ENCODE results near the gene SLX4IP. TPM values are rescaled to one million over a fixed set of nuclear protein-coding genes. Genes with fewer than 3 reads are reported as not detected.

SLX4IP gene
- polyA plus RNA-seq, 2 donors = 1.2 to 4.4 TPM

DNA sequence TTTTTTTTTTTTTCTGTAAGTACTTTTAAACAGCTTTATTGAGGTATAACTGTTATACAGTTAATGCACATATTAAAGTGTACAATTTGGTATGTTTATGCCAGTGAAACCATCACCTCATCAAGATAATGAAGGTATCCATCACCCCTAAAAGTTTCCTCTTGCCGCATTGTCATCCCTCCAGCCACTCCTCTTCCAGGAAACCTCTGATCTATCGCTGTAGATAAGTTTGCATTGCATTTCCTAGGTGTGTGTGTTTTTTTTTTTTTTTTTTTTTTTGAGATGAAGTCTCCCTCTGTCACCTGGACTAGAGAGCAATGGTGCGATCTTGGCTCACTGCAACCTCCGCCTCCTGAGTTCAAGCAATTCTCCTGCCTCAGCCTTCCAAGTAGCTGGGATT lies 3.1 kb downstream of the SLX4IP start:
- WGBS, 2 donors = 77 to 92% methylated on average over 4 of the region's 4 CpGs

DNA sequence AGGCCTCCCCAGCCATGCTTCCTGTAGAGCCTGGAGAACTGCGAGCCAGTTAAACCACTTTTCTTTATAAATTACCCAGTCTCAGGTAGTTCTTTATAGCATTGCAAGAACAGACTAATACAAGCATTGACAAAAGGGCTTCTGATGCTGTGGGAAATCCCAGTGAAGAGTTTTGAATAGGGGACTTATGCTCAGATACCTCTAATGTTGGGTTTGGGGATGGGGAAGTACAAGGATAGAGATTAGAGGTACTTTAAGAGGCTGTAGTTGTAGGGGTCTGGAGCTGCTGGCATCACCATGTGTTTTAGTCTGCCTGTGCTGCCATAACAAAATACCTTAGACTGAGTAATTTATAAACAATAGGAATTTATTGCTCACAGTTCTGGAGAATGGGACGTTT lies 8.8 kb downstream of the SLX4IP start:
- Histone ChIP-seq H3K27ac (ENCODE audit: low read depth in 2 of 2, low read length in 1 of 2) (no peak overlapping the region), H3K27me3 (ENCODE audit: control insufficient read depth in 1 of 2, insufficient read depth in 2 of 2, low read length in 2 of 2) (no peaks in the 10 kb centered on the region), H3K4me1 (ENCODE audit: control insufficient read depth in 2 of 2, insufficient read depth in 2 of 2, low read length in 1 of 2) (peaks cover 0 to 2% of the 10 kb centered on the region in 2 donors), H3K4me3 (ENCODE audit: low read depth in 1 of 2, low read length in 2 of 2) (no peak overlapping the region), H3K9me3 (ENCODE audit: control insufficient read depth in 2 of 2, insufficient read depth in 1 of 2, low read depth in 1 of 2, low read length in 1 of 2) (no peaks in the 10 kb centered on the region), H3K36me3 (ENCODE audit: control insufficient read depth in 2 of 2, insufficient read depth in 2 of 2, low read length in 1 of 2) (no peaks in the 10 kb centered on the region)
- 78 to 80% methylated on average over 2 of the region's 2 CpGs for WGBS, 2 donors

More for the DNA sequence above, 3.1 kb downstream of the SLX4IP start:
- H3K4me3 ChIP-seq (ENCODE audit: low read depth in 1 of 2, low read length in 2 of 2) = no peak overlapping the region
- no peaks in the 10 kb centered on the region for H3K27me3 ChIP-seq (ENCODE audit: control insufficient read depth in 1 of 2, insufficient read depth in 2 of 2, low read length in 2 of 2)
- H3K36me3 ChIP-seq (ENCODE audit: control insufficient read depth in 2 of 2, insufficient read depth in 2 of 2, low read length in 1 of 2) = no peaks in the 10 kb centered on the region
- H3K27ac ChIP-seq (ENCODE audit: low read depth in 2 of 2, low read length in 1 of 2) = no peak overlapping the region
- H3K9me3 ChIP-seq (ENCODE audit: control insufficient read depth in 2 of 2, insufficient read depth in 1 of 2, low read depth in 1 of 2, low read length in 1 of 2) = no peaks in the 10 kb centered on the region
- no peaks in the 10 kb centered on the region for H3K4me1 ChIP-seq (ENCODE audit: control insufficient read depth in 2 of 2, insufficient read depth in 2 of 2, low read length in 1 of 2)

DNA sequence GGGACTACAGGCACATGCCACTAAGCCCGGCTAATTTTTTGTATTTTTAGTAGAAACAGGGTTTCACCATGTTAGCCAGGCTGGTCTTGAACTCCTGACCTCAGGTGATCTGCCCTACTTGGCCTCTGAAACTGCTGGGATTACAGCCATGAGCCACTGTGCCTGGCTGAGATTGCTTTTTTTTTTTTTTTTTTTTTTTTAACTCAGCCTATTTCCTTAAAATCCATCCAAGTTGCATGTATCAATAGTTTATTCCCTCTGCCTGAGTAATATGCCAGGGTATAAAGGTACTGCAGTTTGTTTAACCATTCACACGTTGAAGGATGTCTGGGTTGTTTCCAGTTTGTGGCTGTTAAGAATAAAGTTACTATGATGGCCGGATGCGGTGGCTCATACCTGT lies 10.7 kb downstream of the SLX4IP start:
- Histone ChIP-seq H3K4me1 (ENCODE audit: control insufficient read depth in 2 of 2, insufficient read depth in 2 of 2, low read length in 1 of 2) (peaks cover 0 to 2% of the 10 kb centered on the region in 2 donors), H3K4me3 (ENCODE audit: low read depth in 1 of 2, low read length in 2 of 2) (no peak overlapping the region), H3K27ac (ENCODE audit: low read depth in 2 of 2, low read length in 1 of 2) (no peak overlapping the region), H3K9me3 (ENCODE audit: control insufficient read depth in 2 of 2, insufficient read depth in 1 of 2, low read depth in 1 of 2, low read length in 1 of 2) (no peaks in the 10 kb centered on the region), H3K36me3 (ENCODE audit: control insufficient read depth in 2 of 2, insufficient read depth in 2 of 2, low read length in 1 of 2) (no peaks in the 10 kb centered on the region), H3K27me3 (ENCODE audit: control insufficient read depth in 1 of 2, insufficient read depth in 2 of 2, low read length in 2 of 2) (no peaks in the 10 kb centered on the region)
- WGBS, 2 donors = 85 to 87% methylated on average over 4 of the region's 4 CpGs

DNA sequence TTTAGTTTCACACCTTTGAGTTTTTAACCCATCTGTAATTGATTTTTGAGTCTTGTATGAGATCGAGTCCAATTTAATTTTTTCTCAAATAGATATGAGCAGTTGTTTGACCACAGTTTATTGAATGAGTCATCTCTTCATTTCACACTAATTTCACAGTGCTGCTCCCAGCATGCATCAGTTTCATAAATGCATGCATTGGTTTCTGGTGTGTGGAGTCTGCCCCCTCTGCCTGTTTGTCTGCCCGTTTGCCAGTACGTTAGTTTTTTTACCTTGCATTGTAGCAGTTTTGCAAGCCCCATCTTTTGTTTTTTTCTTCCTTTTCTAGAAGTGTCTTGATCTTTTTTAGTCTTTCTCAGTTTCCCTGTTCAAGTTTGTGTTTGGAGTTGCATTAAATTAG lies 11.9 kb downstream of the SLX4IP start:
- Histone ChIP-seq H3K27ac (ENCODE audit: low read depth in 2 of 2, low read length in 1 of 2) (no peak overlapping the region), H3K9me3 (ENCODE audit: control insufficient read depth in 2 of 2, insufficient read depth in 1 of 2, low read depth in 1 of 2, low read length in 1 of 2) (no peaks in the 10 kb centered on the region), H3K27me3 (ENCODE audit: control insufficient read depth in 1 of 2, insufficient read depth in 2 of 2, low read length in 2 of 2) (no peaks in the 10 kb centered on the region), H3K4me3 (ENCODE audit: low read depth in 1 of 2, low read length in 2 of 2) (no peak overlapping the region), H3K36me3 (ENCODE audit: control insufficient read depth in 2 of 2, insufficient read depth in 2 of 2, low read length in 1 of 2) (no peaks in the 10 kb centered on the region), H3K4me1 (ENCODE audit: control insufficient read depth in 2 of 2, insufficient read depth in 2 of 2, low read length in 1 of 2) (peaks cover 0 to 2% of the 10 kb centered on the region in 2 donors)
- WGBS, 2 donors = 9 to 12% methylated on average over 3 of the region's 3 CpGs

DNA sequence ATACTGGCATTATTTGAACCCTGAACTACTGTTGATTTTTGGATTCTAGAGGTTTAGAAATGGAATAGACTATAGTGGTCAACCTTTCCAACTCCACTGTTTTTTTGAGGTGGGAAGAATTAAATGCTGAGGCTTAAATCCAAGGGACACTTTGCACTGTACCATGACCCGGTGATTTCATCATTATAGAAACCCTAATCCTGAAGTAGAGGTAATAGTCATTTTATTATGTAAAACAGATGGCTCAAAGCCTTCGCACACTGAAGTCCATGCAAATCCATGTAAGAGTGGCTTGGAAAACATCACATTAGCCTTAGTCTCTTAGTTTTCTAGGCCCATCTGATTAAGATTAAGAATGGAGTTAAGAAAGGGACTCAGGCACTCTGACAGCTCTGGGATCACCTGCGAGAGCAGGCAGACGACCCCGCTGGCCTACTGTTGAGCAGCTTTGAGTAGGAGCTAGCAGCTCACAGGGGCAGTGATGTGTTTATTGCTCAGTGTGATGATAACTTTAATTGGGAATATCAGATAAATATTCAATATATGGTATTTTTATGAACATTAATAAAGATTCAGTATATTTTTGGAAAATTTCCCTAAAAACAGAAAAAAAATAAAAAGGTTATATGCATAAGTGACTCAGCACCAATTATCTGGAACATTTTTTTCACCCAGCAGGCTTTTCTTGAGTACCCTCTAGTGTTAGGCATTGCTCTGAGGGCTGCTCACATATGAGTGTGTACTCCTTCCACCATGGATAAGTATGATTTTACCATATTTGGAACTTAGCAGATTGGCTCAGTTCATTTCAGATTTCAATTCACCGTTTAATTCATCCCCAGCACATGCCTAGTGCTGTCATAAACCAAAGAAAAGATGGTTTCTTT lies 13.4 kb downstream of the SLX4IP start:
- no peak overlapping the region for H3K4me3 ChIP-seq (ENCODE audit: low read depth in 1 of 2, low read length in 2 of 2)
- H3K27me3 ChIP-seq (ENCODE audit: control insufficient read depth in 1 of 2, insufficient read depth in 2 of 2, low read length in 2 of 2) = no peaks in the 10 kb centered on the region
- no peaks in the 10 kb centered on the region for H3K4me1 ChIP-seq (ENCODE audit: control insufficient read depth in 2 of 2, insufficient read depth in 2 of 2, low read length in 1 of 2)
- no peak overlapping the region for H3K27ac ChIP-seq (ENCODE audit: low read depth in 2 of 2, low read length in 1 of 2)
- H3K36me3 ChIP-seq (ENCODE audit: control insufficient read depth in 2 of 2, insufficient read depth in 2 of 2, low read length in 1 of 2) = no peaks in the 10 kb centered on the region
- WGBS, 2 donors = 91 to 94% methylated on average over 6 of the region's 6 CpGs
- no peaks in the 10 kb centered on the region for H3K9me3 ChIP-seq (ENCODE audit: control insufficient read depth in 2 of 2, insufficient read depth in 1 of 2, low read depth in 1 of 2, low read length in 1 of 2)

DNA sequence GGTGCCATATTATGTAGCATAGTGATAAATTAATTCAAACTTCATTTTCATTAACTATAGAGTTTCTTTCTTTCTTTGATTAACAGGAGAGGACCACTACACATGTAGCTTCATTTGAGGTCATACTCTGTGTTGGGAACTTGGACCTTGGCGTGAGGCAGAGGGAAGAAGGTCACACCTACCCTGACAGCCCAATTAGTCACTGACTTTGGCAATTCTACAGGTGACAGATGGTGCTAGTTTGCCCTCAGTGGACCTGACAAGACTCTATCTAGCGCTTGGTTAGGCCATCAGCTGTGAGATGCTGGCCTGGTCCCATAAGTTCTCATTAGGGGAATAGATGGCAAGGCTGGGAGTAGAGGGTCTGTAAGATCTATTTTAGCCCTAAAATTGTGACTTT lies 14.2 kb downstream of the SLX4IP start:
- H3K27ac ChIP-seq (ENCODE audit: low read depth in 2 of 2, low read length in 1 of 2) = no peak overlapping the region
- H3K36me3 ChIP-seq (ENCODE audit: control insufficient read depth in 2 of 2, insufficient read depth in 2 of 2, low read length in 1 of 2) = no peaks in the 10 kb centered on the region
- H3K4me3 ChIP-seq (ENCODE audit: low read depth in 1 of 2, low read length in 2 of 2) = no peak overlapping the region
- 76 to 78% methylated on average over 2 of the region's 2 CpGs for WGBS, 2 donors
- no peaks in the 10 kb centered on the region for H3K4me1 ChIP-seq (ENCODE audit: control insufficient read depth in 2 of 2, insufficient read depth in 2 of 2, low read length in 1 of 2)
- no peaks in the 10 kb centered on the region for H3K27me3 ChIP-seq (ENCODE audit: control insufficient read depth in 1 of 2, insufficient read depth in 2 of 2, low read length in 2 of 2)
- H3K9me3 ChIP-seq (ENCODE audit: control insufficient read depth in 2 of 2, insufficient read depth in 1 of 2, low read depth in 1 of 2, low read length in 1 of 2) = no peaks in the 10 kb centered on the region

DNA sequence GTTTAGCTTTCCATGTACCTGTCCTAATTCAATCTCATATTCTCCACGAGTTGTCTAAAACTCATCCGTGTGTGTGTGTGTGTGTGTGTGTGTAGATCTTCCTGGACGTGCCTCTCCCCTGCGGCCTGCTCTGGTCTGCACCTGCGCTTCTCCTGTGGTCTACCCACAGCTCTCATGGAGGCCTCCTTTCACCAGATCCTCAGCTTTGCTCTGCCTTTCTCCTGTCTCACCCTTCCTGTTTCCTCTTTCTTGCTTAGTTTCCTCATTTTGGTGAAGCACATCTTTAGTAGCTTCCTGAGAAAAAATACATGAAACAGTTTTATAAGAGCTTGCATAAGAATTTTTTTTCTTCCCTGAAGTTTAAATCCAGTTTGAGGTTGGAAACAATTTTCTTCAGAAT lies 18.1 kb downstream of the SLX4IP start:
- Histone ChIP-seq H3K4me3 (ENCODE audit: low read depth in 1 of 2, low read length in 2 of 2) (no peak overlapping the region), H3K27ac (ENCODE audit: low read depth in 2 of 2, low read length in 1 of 2) (no peak overlapping the region), H3K27me3 (ENCODE audit: control insufficient read depth in 1 of 2, insufficient read depth in 2 of 2, low read length in 2 of 2) (no peaks in the 10 kb centered on the region), H3K36me3 (ENCODE audit: control insufficient read depth in 2 of 2, insufficient read depth in 2 of 2, low read length in 1 of 2) (no peaks in the 10 kb centered on the region), H3K4me1 (ENCODE audit: control insufficient read depth in 2 of 2, insufficient read depth in 2 of 2, low read length in 1 of 2) (no peaks in the 10 kb centered on the region), H3K9me3 (ENCODE audit: control insufficient read depth in 2 of 2, insufficient read depth in 1 of 2, low read depth in 1 of 2, low read length in 1 of 2) (no peaks in the 10 kb centered on the region)
- WGBS, 2 donors = 69 to 76% methylated on average over 5 of the region's 5 CpGs

DNA sequence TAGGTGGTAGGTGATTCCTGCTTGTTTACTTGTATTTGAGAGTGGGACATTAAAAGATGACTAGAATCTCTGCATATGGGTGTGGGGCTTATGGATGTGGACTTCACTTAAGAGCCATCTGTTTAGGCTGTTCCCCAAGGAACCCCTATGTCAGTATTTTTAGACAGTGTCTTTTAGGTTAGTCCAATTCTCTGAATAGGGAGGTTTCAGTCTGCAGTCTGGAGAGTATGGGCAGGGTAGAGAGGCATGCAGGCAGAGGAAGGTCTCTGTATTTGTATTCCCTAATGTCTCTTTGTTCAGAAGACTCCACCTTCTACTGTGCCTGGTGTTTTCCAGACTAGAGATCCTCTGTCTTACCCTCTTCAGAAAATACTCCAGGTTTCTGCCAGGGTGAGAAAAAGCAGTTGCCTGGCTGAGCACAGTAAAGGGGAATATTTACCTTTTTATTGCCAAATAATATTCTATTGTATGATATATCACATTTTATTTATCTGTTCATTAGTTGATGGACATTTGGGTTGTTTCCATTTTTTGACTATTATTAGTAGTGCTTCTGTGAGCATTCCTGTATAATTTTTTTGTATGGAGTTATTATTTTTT lies 19.1 kb downstream of the SLX4IP start:
- Histone ChIP-seq H3K4me1 (ENCODE audit: control insufficient read depth in 2 of 2, insufficient read depth in 2 of 2, low read length in 1 of 2) (no peaks in the 10 kb centered on the region), H3K9me3 (ENCODE audit: control insufficient read depth in 2 of 2, insufficient read depth in 1 of 2, low read depth in 1 of 2, low read length in 1 of 2) (no peaks in the 10 kb centered on the region), H3K4me3 (ENCODE audit: low read depth in 1 of 2, low read length in 2 of 2) (no peak overlapping the region), H3K27ac (ENCODE audit: low read depth in 2 of 2, low read length in 1 of 2) (no peak overlapping the region), H3K36me3 (ENCODE audit: control insufficient read depth in 2 of 2, insufficient read depth in 2 of 2, low read length in 1 of 2) (no peaks in the 10 kb centered on the region), H3K27me3 (ENCODE audit: control insufficient read depth in 1 of 2, insufficient read depth in 2 of 2, low read length in 2 of 2) (no peaks in the 10 kb centered on the region)

DNA sequence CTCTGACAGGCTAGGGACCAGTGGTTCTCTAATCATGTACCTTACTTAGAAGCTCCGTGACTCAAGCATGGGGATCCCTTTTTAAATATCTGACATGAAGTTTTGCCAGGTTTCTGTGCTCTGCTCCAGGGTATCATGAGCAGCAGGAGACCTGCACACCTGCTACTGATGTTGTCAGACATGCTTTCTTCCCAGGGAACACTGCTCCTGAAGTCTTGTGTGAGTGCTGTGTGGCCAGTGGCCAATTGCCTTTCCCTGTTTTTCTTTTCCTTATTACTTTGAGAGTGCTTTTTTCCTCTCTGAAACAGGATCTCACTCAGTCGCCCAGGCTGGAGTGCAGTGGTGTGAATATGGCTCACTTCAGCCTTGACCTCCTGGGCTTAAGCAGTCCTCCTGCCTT lies 26.4 kb downstream of the SLX4IP start:
- 88 to 93% methylated on average over 2 of the region's 2 CpGs for WGBS, 2 donors
- peaks cover 0 to 3% of the 10 kb centered on the region in 2 donors for H3K36me3 ChIP-seq (ENCODE audit: control insufficient read depth in 2 of 2, insufficient read depth in 2 of 2, low read length in 1 of 2)

DNA sequence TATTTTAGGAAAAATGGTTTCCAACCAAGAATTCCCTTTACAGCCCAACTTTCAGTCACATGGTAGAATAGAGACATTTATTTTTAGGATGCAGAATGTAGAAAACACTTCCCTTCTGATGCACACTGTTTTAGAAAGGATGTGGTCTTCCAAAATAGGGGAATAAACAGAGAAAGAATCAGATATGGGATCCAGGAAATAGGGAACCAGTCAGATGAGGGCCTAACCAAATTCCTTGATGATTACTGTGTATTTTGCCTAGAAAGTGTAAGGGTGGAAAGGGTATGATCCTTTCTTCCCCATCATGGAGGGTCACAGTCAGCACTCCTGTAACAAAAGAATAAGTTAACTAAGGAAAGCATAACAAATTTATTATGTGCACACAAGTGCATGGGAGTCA lies 27.4 kb downstream of the SLX4IP start:
- H3K27me3 ChIP-seq (ENCODE audit: control insufficient read depth in 1 of 2, insufficient read depth in 2 of 2, low read length in 2 of 2) = no peaks in the 10 kb centered on the region
- H3K4me1 ChIP-seq (ENCODE audit: control insufficient read depth in 2 of 2, insufficient read depth in 2 of 2, low read length in 1 of 2) = no peaks in the 10 kb centered on the region
- H3K27ac ChIP-seq (ENCODE audit: low read depth in 2 of 2, low read length in 1 of 2) = no peak overlapping the region
- H3K36me3 ChIP-seq (ENCODE audit: control insufficient read depth in 2 of 2, insufficient read depth in 2 of 2, low read length in 1 of 2) = peaks cover 0 to 3% of the 10 kb centered on the region in 2 donors
- H3K4me3 ChIP-seq (ENCODE audit: low read depth in 1 of 2, low read length in 2 of 2) = no peak overlapping the region
- H3K9me3 ChIP-seq (ENCODE audit: control insufficient read depth in 2 of 2, insufficient read depth in 1 of 2, low read depth in 1 of 2, low read length in 1 of 2) = no peaks in the 10 kb centered on the region

More for the DNA sequence above, 26.4 kb downstream of the SLX4IP start:
- Histone ChIP-seq H3K4me3 (ENCODE audit: low read depth in 1 of 2, low read length in 2 of 2) (no peak overlapping the region), H3K4me1 (ENCODE audit: control insufficient read depth in 2 of 2, insufficient read depth in 2 of 2, low read length in 1 of 2) (no peaks in the 10 kb centered on the region), H3K27ac (ENCODE audit: low read depth in 2 of 2, low read length in 1 of 2) (no peak overlapping the region), H3K27me3 (ENCODE audit: control insufficient read depth in 1 of 2, insufficient read depth in 2 of 2, low read length in 2 of 2) (no peaks in the 10 kb centered on the region), H3K9me3 (ENCODE audit: control insufficient read depth in 2 of 2, insufficient read depth in 1 of 2, low read depth in 1 of 2, low read length in 1 of 2) (no peaks in the 10 kb centered on the region)
